ENCODE results near the gene TBX15. TPM values are rescaled to one million over a fixed set of nuclear protein-coding genes. Genes with fewer than 3 reads are reported as not detected.
A peak's percentile ranks its signal among the peaks of the same experiment; 100 is the strongest.

The TBX15 gene
- total RNA-seq, 6 experiments from 2014 or later, result 0.29 to 56.5 (median 16.5) TPM

- Histone ChIP-seq H3K36me3 (no peaks in the 10 kb centered on the region), H3K4me3 (no peak overlapping the region), H3K27me3 (no peaks in the 10 kb centered on the region), H3K9me3 (no peaks in the 10 kb centered on the region), H3K27ac (no peak overlapping the region), H3K4me1 (peaks cover 0 to 24% (median 6%) of the 10 kb centered on the region in 4 donors)
- DNase-seq (no peak), ATAC-seq (no peak)
- 83% methylated on average over 1 of the region's 3 CpGs for WGBS (ENCODE audit: insufficient coverage, low coverage, low lambda C conversion rate, missing lambda C conversion rate)
- TF ChIP-seq POLR2A (IDR thresholded peaks at IDR 0.05), result no peak
- no peak for TF ChIP-seq CTCF (IDR thresholded peaks at IDR 0.05)
- intact Hi-C loops (cut with DNase I), result no loop called here
These were observed 33.7 kb downstream of the TBX15 start for GRCh38 chr1:118954301-118954905.

- H3K36me3 ChIP-seq, result no peaks in the 10 kb centered on the region
- DNase-seq (peak in 1 of 3 donors; percentile 76), ATAC-seq (peak; percentile 66 to 95 (median 90))
- H3K27me3 ChIP-seq, result no peaks in the 10 kb centered on the region
- TF ChIP-seq POLR2A (IDR thresholded peaks at IDR 0.05), result no peak
- no peak for TF ChIP-seq CTCF (IDR thresholded peaks at IDR 0.05)
- intact Hi-C loops (cut with DNase I), result no loop called here
- H3K9me3 ChIP-seq, result no peaks in the 10 kb centered on the region
- H3K27ac ChIP-seq, result peak overlapping the region in 1 of 3 donors; percentile 64
- no peak overlapping the region for H3K4me3 ChIP-seq
- WGBS (ENCODE audit: insufficient coverage, low coverage, low lambda C conversion rate, missing lambda C conversion rate), result 45% methylated on average over 2 of the region's 2 CpGs
- peaks cover 0 to 11% (median 0%) of the 10 kb centered on the region in 4 donors for H3K4me1 ChIP-seq
These were observed 36.7 kb downstream of the TBX15 start for GRCh38 chr1:118951270-118951936.

DNA sequence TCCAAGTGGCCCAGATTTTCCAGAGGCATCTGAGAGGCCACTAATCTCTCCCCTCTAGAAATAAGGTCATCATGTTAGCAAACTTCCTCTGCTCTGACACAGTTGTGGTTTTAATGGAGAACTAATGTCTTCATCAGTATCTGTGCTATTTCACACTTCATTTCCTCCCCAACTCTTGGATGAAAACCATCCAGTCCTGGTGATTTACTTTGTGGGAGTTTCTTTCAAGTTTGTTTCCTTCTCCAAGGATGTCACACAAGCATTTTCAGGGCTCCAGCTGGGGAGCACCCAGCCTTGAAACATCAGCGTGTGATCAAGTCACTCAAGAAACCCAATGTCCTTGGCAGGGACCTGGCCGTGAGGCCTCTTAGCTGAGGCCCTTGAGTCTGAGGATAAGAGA is 38.8 kb downstream of the TBX15 start:
- ATAC-seq (no peak), DNase-seq (no peak)
- TF ChIP-seq CTCF (IDR thresholded peaks at IDR 0.05) (no peak), POLR2A (IDR thresholded peaks at IDR 0.05) (no peak)
- Histone ChIP-seq H3K36me3 (no peaks in the 10 kb centered on the region), H3K4me3 (no peak overlapping the region), H3K27ac (no peak overlapping the region), H3K9me3 (no peaks in the 10 kb centered on the region), H3K4me1 (peaks cover 0 to 11% (median 0%) of the 10 kb centered on the region in 4 donors), H3K27me3 (no peaks in the 10 kb centered on the region)
- 89% methylated on average over 2 of the region's 2 CpGs for WGBS (ENCODE audit: insufficient coverage, low coverage, low lambda C conversion rate, missing lambda C conversion rate)
- intact Hi-C loops (cut with DNase I), result no loop called here

DNA sequence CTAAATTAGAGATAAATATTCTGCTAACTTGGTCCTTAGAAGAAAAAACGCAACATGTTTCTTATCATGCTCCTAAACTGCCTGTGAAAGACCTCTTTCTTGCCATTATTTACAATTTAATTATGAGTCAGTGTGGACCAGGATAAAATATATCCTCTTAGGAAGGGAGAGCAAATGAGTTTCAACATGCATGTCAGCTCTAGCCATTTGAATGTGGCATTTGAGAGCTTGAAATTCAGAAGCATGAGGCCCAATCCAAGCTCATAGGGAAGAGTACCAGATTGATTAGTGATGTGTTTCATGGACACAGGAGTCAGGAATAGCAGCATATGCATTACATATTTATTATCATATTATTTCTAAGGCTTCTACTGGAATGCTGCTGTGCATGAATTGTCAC is 39.3 kb downstream of the TBX15 start:
- intact Hi-C loops (cut with DNase I), result no loop called here

More for the DNA sequence above, 39.3 kb downstream of the TBX15 start:
- H3K4me3 ChIP-seq, result no peak overlapping the region
- DNase-seq, result no peak
- no peaks in the 10 kb centered on the region for H3K27me3 ChIP-seq
- H3K27ac ChIP-seq, result no peak overlapping the region
- no peaks in the 10 kb centered on the region for H3K9me3 ChIP-seq
- TF ChIP-seq CTCF (IDR thresholded peaks at IDR 0.05) (no peak), POLR2A (IDR thresholded peaks at IDR 0.05) (no peak)
- H3K4me1 ChIP-seq, result peaks cover 0 to 11% (median 0%) of the 10 kb centered on the region in 4 donors
- H3K36me3 ChIP-seq, result no peaks in the 10 kb centered on the region
- ATAC-seq, result no peak
- 62% methylated on average over 1 of the region's 1 CpG for WGBS (ENCODE audit: insufficient coverage, low coverage, low lambda C conversion rate, missing lambda C conversion rate)
